ENCODE measurements around the gene FGFBP2. TPM values are rescaled to one million over a fixed set of nuclear protein-coding genes. Genes with fewer than 3 reads are reported as not detected.

FGFBP2 gene
- total and polyA plus RNA-seq, 10 of the 15 experiments (the other 5 are each of a cell fraction or from before 2014, with no cell fraction given): 0.23 TPM; not detected in 9

DNA sequence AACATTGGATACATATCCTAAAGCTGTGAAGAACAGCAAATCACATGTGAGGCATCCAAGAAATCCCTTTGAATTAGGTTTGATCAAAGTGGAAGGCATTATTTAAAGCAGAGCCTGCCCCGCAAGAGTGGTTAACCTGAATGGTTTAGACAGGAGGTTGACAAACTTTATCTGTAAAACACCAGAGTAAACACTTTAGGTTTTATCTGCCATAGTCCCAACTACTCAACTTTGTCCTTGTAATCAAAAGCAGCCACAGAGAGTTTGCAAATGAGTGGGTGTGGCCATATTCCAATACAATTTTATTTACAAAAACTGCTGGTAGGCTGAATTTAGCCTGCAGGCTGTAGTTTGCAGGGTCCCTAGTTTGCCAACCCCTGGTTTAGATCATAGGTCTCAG lies 25.2 kb upstream of the FGFBP2 start:
- CTCF ChIA-PET: no interaction called here
- no peak overlapping the region for H3K27ac ChIP-seq (ENCODE audit: control insufficient read depth, insufficient read depth)
- in situ Hi-C loops (cut with MboI): no loop called here
- no peaks in the 10 kb centered on the region for H3K36me3 ChIP-seq (ENCODE audit: control insufficient read depth in 2 of 2, insufficient read depth in 2 of 2, low read length in 1 of 2)
- no peaks in the 10 kb centered on the region for H3K9me3 ChIP-seq (replicated peaks; ENCODE audit: control insufficient read depth, insufficient read depth, low read length)
- DNase-seq (ENCODE audit: low read depth, low spot score) (no peak), FAIRE-seq (no peak), ATAC-seq (no peak)
- H3K9ac ChIP-seq (ENCODE audit: control insufficient read depth, insufficient read depth, low read length): no peak overlapping the region
- H2AFZ ChIP-seq (ENCODE audit: control insufficient read depth, low read depth, low read length): no peak overlapping the region
- SMC1A ChIA-PET (ENCODE audit: uncharacterized antibody, unreplicated experiment): no interaction called here
- H4K20me1 ChIP-seq (ENCODE audit: control insufficient read depth, insufficient read depth): no peaks in the 10 kb centered on the region
- H3K27me3 ChIP-seq (replicated peaks in 1 of 2; ENCODE audit: control insufficient read depth in 2 of 2, insufficient read depth in 2 of 2, low read length in 1 of 2): peaks cover 0 to 5% of the 10 kb centered on the region in 2 experiments; a peak in 2 of 4 replicates
- TF ChIP-seq GABPA (IDR thresholded peaks at IDR 0.05; ENCODE audit: low read depth): no peak
- TF ChIP-seq YBX1 (IDR thresholded peaks at IDR 0.05): no peak
- TF ChIP-seq CHD1 (IDR thresholded peaks at IDR 0.05; ENCODE audit: low read depth, low read length): no peak
- no peak for TF ChIP-seq IRF4 (IDR thresholded peaks at IDR 0.05; ENCODE audit: low read depth, low read length)
- no peak for TF ChIP-seq NFYA (IDR thresholded peaks at IDR 0.05; ENCODE audit: borderline replicate concordance, low read depth, low read length)
- no peak for TF ChIP-seq MTA2 (IDR thresholded peaks at IDR 0.05; ENCODE audit: low read depth)
- TF ChIP-seq SIX5 (IDR thresholded peaks at IDR 0.05; ENCODE audit: low read depth, low read length, severe bottlenecking): no peak
- TF ChIP-seq, protein P1, sequence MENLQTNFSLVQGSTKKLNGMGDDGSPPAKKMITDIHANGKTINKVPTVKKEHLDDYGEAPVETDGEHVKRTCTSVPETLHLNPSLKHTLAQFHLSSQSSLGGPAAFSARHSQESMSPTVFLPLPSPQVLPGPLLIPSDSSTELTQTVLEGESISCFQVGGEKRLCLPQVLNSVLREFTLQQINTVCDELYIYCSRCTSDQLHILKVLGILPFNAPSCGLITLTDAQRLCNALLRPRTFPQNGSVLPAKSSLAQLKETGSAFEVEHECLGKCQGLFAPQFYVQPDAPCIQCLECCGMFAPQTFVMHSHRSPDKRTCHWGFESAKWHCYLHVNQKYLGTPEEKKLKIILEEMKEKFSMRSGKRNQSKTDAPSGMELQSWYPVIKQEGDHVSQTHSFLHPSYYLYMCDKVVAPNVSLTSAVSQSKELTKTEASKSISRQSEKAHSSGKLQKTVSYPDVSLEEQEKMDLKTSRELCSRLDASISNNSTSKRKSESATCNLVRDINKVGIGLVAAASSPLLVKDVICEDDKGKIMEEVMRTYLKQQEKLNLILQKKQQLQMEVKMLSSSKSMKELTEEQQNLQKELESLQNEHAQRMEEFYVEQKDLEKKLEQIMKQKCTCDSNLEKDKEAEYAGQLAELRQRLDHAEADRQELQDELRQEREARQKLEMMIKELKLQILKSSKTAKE (IDR thresholded peaks at IDR 0.05; ENCODE audit: low read depth, poor library complexity, severe bottlenecking): no peak
- TF ChIP-seq, protein P2, sequence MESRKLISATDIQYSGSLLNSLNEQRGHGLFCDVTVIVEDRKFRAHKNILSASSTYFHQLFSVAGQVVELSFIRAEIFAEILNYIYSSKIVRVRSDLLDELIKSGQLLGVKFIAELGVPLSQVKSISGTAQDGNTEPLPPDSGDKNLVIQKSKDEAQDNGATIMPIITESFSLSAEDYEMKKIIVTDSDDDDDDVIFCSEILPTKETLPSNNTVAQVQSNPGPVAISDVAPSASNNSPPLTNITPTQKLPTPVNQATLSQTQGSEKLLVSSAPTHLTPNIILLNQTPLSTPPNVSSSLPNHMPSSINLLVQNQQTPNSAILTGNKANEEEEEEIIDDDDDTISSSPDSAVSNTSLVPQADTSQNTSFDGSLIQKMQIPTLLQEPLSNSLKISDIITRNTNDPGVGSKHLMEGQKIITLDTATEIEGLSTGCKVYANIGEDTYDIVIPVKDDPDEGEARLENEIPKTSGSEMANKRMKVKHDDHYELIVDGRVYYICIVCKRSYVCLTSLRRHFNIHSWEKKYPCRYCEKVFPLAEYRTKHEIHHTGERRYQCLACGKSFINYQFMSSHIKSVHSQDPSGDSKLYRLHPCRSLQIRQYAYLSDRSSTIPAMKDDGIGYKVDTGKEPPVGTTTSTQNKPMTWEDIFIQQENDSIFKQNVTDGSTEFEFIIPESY (IDR thresholded peaks at IDR 0.05): no peak
- TF ChIP-seq ZNF622 (IDR thresholded peaks at IDR 0.05): no peak
- no TSS peak for BruUV-seq (replicated peaks)
- WGBS (ENCODE audit: insufficient coverage, insufficient replicate concordance, low lambda C conversion rate, missing lambda C conversion rate): 52% methylated on average over 1 of the region's 1 CpG
- intact Hi-C loops (cut with micrococcal nuclease; ENCODE audit: unreplicated experiment): no loop called here
- H3K4me3 ChIP-seq: no peak overlapping the region
- POLR2A ChIA-PET: no interaction called here
- H3K4me1 ChIP-seq (ENCODE audit: control insufficient read depth, insufficient read depth, low read length): no peaks in the 10 kb centered on the region
- H3K79me2 ChIP-seq (ENCODE audit: control insufficient read depth, insufficient read depth, low read length): no peaks in the 10 kb centered on the region
- RAD21 ChIA-PET (ENCODE audit: unreplicated experiment): no interaction called here
- no peak overlapping the region for H3K4me2 ChIP-seq (ENCODE audit: control insufficient read depth, insufficient read depth)

All from GM12878 (cell line).